ENCODE measurements around the gene CA10. TPM values are rescaled to one million over a fixed set of nuclear protein-coding genes. Genes with fewer than 3 reads are reported as not detected.

The CA10 gene
- total and polyA plus RNA-seq, 2 donors (not counting 1 experiment from before 2014, with no cell fraction given) = not detected

DNA sequence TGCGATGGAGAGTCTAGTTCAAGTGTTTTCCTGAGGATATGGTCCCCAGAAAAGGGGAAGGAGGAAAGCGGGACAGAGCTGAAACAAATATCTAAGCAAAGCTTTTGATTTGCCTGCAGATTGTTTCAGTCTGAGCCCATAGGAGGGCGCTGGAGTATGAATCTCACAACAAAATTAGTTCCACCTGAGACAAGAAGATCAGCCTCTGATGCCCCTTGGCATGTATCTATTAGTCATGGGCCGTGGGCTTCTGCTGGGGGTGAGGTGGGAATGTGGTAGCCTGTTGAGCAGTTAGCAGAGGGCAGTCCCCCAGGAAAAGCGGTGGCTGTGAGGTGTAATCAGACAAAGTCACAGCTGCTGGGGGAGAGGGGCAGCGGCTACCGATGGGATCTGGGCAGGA, 446.9 kb downstream of the CA10 start:
- Histone ChIP-seq H3K36me3 (ENCODE audit: control insufficient read depth, insufficient read depth, low read length) (no peaks in the 10 kb centered on the region), H3K9me3 (ENCODE audit: control insufficient read depth, insufficient read depth, low read depth, low read length) (no peaks in the 10 kb centered on the region), H3K27me3 (ENCODE audit: control insufficient read depth, insufficient read depth, low read length) (no peaks in the 10 kb centered on the region), H2AFZ (ENCODE audit: low read length) (no peak overlapping the region), H3K27ac (ENCODE audit: insufficient read depth, low read length) (no peak overlapping the region), H3K4me1 (ENCODE audit: control insufficient read depth, extremely low read depth, insufficient read depth, low read length) (no peaks in the 10 kb centered on the region), H3K4me2 (ENCODE audit: extremely low read depth, insufficient read depth, low read length) (no peak overlapping the region), H4K20me1 (ENCODE audit: control insufficient read depth, extremely low read depth, insufficient read depth, low read length) (no peaks in the 10 kb centered on the region), H3K79me2 (ENCODE audit: control insufficient read depth, insufficient read depth, low read length) (no peaks in the 10 kb centered on the region), H3K9ac (ENCODE audit: insufficient read depth, low read length) (no peak overlapping the region), H3K4me3 (replicated peaks in 1 of 4; ENCODE audit: control extremely low read depth in 1 of 4, insufficient read depth in 1 of 4, low read depth in 3 of 4, low read length in 4 of 4) (no peak overlapping the region)
- TF ChIP-seq, protein P1, sequence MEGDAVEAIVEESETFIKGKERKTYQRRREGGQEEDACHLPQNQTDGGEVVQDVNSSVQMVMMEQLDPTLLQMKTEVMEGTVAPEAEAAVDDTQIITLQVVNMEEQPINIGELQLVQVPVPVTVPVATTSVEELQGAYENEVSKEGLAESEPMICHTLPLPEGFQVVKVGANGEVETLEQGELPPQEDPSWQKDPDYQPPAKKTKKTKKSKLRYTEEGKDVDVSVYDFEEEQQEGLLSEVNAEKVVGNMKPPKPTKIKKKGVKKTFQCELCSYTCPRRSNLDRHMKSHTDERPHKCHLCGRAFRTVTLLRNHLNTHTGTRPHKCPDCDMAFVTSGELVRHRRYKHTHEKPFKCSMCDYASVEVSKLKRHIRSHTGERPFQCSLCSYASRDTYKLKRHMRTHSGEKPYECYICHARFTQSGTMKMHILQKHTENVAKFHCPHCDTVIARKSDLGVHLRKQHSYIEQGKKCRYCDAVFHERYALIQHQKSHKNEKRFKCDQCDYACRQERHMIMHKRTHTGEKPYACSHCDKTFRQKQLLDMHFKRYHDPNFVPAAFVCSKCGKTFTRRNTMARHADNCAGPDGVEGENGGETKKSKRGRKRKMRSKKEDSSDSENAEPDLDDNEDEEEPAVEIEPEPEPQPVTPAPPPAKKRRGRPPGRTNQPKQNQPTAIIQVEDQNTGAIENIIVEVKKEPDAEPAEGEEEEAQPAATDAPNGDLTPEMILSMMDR (conservative IDR thresholded peaks at IDR 0.05 in 1 of 2, IDR thresholded peaks at IDR 0.05 in 1 of 2; ENCODE audit: low read depth in 1 of 2, low read length in 2 of 2) = no peak
- TF ChIP-seq EZH2 (IDR thresholded peaks at IDR 0.05; ENCODE audit: low read length, missing control alignments) = no peak
- DNase-seq (ENCODE audit: low read depth in 2 of 2) = no peak

DNA sequence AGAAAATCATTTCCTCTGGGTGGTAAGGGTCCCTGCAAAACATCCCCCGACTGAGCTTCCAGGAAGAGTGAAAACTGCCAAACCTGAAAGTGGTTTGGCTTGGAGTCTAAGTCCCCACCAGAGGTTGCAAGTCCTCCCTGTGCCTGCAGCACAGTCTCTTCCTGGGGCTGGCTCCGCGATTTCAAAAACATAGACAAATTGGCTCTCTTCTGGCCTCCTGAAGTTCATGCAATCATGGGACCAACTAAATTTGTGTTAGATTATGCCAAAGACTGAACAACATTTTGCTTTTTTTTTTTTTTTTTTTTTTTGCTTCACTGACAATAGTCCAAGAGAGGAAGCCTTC, 447.9 kb downstream of the CA10 start:
- Histone ChIP-seq H3K9me3 (ENCODE audit: control insufficient read depth, insufficient read depth, low read depth, low read length) (no peaks in the 10 kb centered on the region), H3K27me3 (ENCODE audit: control insufficient read depth, insufficient read depth, low read length) (no peaks in the 10 kb centered on the region), H3K4me3 (replicated peaks in 1 of 4; ENCODE audit: control extremely low read depth in 1 of 4, insufficient read depth in 1 of 4, low read depth in 3 of 4, low read length in 4 of 4) (no peak overlapping the region), H3K4me2 (ENCODE audit: extremely low read depth, insufficient read depth, low read length) (no peak overlapping the region), H3K79me2 (ENCODE audit: control insufficient read depth, insufficient read depth, low read length) (no peaks in the 10 kb centered on the region), H3K36me3 (ENCODE audit: control insufficient read depth, insufficient read depth, low read length) (no peaks in the 10 kb centered on the region), H2AFZ (ENCODE audit: low read length) (no peak overlapping the region), H3K4me1 (ENCODE audit: control insufficient read depth, extremely low read depth, insufficient read depth, low read length) (no peaks in the 10 kb centered on the region), H4K20me1 (ENCODE audit: control insufficient read depth, extremely low read depth, insufficient read depth, low read length) (no peaks in the 10 kb centered on the region), H3K27ac (ENCODE audit: insufficient read depth, low read length) (no peak overlapping the region), H3K9ac (ENCODE audit: insufficient read depth, low read length) (no peak overlapping the region)
- DNase-seq (ENCODE audit: low read depth in 2 of 2) = no peak
- TF ChIP-seq, protein P1 (conservative IDR thresholded peaks at IDR 0.05 in 1 of 2, IDR thresholded peaks at IDR 0.05 in 1 of 2; ENCODE audit: low read depth in 1 of 2, low read length in 2 of 2) = no peak
- no peak for TF ChIP-seq EZH2 (IDR thresholded peaks at IDR 0.05; ENCODE audit: low read length, missing control alignments)

DNA sequence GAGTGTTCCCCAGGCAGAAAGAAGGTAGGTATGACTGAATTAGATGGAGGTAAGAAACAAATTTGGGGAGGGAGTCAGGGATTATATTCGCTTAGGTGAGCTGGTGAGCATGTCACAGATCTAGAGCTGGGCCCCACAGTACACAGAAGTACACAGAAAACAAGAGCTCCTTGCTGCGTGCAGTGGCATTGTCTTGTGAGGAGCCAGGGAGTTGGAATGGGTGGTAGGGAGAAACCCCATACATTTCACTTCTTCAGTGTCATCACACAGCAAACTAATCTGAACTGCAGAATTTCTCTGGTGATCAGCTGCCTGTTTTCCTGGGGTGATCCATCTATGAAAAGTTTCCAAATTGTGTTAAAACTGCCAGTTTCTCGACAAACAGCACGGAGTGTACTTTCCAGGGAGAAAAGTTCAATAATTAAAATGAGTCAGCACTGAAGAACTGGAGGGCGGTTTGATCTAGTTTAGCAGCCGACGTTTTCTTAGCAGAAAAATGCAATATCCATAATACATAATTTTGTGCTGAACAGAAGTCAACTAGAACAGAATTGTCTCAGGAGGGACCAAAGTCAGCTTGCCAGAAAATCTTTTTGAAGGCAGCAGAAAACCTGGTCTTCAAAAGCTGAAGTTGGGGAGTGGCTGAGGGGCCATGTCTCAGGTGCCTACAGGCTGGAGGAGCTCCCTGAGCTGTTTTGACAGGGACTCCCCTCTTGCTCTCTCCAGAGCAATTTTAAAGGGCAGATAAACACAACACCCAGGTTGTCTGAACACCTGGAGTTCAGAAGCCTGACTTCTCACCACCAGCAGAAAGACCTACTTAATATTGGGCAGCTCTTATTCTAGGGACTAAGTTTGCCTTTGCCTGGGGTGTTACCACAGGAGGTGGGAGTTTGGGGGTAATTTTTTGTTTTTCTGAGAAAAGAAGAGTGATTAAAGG, 448.6 kb downstream of the CA10 start:
- no peaks in the 10 kb centered on the region for H3K4me1 ChIP-seq (ENCODE audit: control insufficient read depth, extremely low read depth, insufficient read depth, low read length)
- H3K4me2 ChIP-seq (ENCODE audit: extremely low read depth, insufficient read depth, low read length) = no peak overlapping the region
- H3K27me3 ChIP-seq (ENCODE audit: control insufficient read depth, insufficient read depth, low read length) = no peaks in the 10 kb centered on the region
- DNase-seq (ENCODE audit: low read depth in 2 of 2) = no peak
- no peak overlapping the region for H3K9ac ChIP-seq (ENCODE audit: insufficient read depth, low read length)
- no peak overlapping the region for H2AFZ ChIP-seq (ENCODE audit: low read length)
- no peaks in the 10 kb centered on the region for H3K9me3 ChIP-seq (ENCODE audit: control insufficient read depth, insufficient read depth, low read depth, low read length)
- H3K27ac ChIP-seq (ENCODE audit: insufficient read depth, low read length) = no peak overlapping the region
- H3K4me3 ChIP-seq (replicated peaks in 1 of 4; ENCODE audit: control extremely low read depth in 1 of 4, insufficient read depth in 1 of 4, low read depth in 3 of 4, low read length in 4 of 4) = no peak overlapping the region
- TF ChIP-seq, protein P1 (conservative IDR thresholded peaks at IDR 0.05 in 1 of 2, IDR thresholded peaks at IDR 0.05 in 1 of 2; ENCODE audit: low read depth in 1 of 2, low read length in 2 of 2) = no peak
- TF ChIP-seq EZH2 (IDR thresholded peaks at IDR 0.05; ENCODE audit: low read length, missing control alignments) = no peak
- no peaks in the 10 kb centered on the region for H3K36me3 ChIP-seq (ENCODE audit: control insufficient read depth, insufficient read depth, low read length)
- no peaks in the 10 kb centered on the region for H4K20me1 ChIP-seq (ENCODE audit: control insufficient read depth, extremely low read depth, insufficient read depth, low read length)
- no peaks in the 10 kb centered on the region for H3K79me2 ChIP-seq (ENCODE audit: control insufficient read depth, insufficient read depth, low read length)
